Measurements from ENCODE around the gene FKBP2.
"Not testable (repeated sequence)": the region's sequence is repeated elsewhere in the genome, so short reads cannot be mapped to it uniquely, and the experiment has no call there.

Gene FKBP2

GRCh38 chr11:64234647-64235379 lies 6.1 kb upstream of the FKBP2 start:
- no peak for DNase-seq

DNA sequence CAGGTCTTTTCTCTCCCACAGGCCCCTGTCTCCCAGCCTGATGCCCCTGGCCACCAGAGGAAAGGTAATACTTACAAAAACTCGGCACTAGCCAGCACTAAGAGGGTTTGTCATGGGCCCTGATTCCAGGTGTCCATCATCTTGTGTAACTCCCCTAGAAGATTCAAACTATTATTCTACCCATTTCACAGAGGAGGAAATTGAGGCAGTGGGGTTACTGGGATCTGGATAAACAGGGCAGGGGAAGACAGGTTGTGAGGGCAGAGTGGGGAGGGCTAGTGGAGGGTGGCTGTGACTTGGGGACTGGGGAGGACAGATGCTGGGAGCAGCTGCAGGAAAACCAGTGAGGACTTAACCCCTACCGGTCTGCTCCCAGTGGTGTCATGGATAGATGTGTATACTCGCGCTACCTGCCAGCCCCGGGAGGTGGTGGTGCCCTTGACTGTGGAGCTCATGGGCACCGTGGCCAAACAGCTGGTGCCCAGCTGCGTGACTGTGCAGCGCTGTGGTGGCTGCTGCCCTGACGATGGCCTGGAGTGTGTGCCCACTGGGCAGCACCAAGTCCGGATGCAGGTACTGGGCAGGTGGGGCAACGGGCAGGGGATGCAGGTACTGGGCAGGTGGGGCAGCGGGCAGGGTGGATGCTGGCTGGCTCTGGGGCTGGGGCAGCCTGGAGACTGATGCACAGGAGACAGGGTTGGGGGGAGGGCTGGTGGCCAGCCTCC lies 5.3 kb upstream of the FKBP2 start:
- DNase-seq, result no peak

DNA sequence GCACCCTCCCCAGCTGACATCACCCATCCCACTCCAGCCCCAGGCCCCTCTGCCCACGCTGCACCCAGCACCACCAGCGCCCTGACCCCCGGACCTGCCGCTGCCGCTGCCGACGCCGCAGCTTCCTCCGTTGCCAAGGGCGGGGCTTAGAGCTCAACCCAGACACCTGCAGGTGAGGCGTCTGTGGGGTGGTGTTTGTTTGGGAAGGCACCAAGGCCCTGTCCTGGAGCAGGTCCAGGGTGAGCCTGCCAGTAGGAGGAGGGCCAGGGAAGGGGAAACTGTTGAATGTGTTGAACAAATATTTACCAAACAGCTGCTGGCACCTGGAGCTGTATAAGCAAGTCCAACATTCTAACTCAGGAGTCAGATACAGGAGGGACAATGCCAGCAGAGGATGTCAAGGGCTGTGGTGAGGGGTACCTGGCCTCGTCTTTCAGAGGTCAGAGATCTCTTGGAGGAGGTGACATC lies 3.4 kb upstream of the FKBP2 start:
- DNase-seq, result no peak

DNA sequence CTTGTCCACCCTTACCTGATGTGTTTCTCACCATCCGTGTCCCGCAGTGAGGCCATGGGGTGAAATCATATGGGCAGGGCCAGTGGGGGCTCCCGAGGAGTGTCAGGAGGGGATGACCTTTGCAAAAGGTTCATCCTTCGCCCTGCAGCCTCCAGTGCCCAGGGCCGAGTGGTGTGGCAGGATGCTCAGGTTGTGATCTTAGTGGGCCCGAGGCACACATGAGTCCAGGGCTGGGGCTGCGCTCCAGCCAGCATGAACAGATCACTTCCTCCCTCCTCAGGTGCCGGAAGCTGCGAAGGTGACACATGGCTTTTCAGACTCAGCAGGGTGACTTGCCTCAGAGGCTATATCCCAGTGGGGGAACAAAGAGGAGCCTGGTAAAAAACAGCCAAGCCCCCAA lies 2.8 kb upstream of the FKBP2 start:
- DNase-seq, result no peak

- DNase-seq, result no peak
Observed at GRCh38 chr11:64238999-64239398, 1.9 kb upstream of the FKBP2 start.

GRCh38 chr11:64239662-64240434 lies 1.0 kb upstream of the FKBP2 start:
- no peak for DNase-seq

GRCh38 chr11:64241241-64241490 lies 271 bp downstream of the FKBP2 start:
- peak; percentile 99 for DNase-seq

GRCh38 chr11:64241491-64242374 lies 838 bp downstream of the FKBP2 start:
- DNase-seq, result no peak

GRCh38 chr11:64243236-64243854 lies 2.5 kb downstream of the FKBP2 start:
- DNase-seq, result no peak

DNA sequence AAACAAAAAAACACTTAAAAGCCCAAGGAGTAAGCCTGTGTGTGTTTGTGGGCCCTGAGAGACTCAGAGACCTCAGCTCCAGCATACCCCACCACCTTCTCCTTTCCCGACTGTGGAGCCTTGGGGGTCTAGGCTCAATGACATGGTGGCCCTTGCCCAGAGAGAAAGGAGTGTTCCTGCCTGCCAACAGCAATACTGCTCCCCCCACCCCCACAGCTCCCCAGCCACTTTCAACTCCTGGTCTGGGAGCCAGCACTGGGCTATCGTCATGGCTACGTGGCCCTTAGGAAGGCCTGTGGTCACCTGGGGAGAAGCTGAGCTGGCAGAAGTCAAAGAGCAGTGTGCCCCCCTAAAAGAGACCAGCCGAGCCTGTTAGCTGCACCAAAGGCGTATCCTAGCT lies 3.2 kb downstream of the FKBP2 start:
- DNase-seq, result no peak

- no peak for DNase-seq
Observed at GRCh38 chr11:64244966-64245365, 4.1 kb downstream of the FKBP2 start.

DNA sequence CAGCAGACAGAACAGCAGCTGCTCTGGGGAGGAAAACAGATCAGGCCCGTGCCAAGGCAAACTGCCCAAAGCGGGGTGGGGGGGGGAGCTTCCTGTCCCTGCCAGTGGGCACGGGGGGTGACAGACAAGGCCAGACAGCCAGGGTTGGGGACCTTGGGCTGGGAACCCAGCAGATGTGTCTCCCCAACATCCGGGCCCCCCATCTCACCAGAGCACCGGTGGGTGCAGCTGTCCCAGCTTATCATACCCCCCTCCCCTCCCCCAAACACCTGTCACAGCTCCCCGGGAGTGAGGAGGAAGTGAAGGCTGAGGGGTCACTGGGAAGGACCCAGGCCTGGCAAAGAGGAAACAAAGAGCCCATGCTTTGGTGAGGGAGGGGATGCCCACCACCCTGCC lies 4.5 kb downstream of the FKBP2 start:
- no peak for DNase-seq

DNA sequence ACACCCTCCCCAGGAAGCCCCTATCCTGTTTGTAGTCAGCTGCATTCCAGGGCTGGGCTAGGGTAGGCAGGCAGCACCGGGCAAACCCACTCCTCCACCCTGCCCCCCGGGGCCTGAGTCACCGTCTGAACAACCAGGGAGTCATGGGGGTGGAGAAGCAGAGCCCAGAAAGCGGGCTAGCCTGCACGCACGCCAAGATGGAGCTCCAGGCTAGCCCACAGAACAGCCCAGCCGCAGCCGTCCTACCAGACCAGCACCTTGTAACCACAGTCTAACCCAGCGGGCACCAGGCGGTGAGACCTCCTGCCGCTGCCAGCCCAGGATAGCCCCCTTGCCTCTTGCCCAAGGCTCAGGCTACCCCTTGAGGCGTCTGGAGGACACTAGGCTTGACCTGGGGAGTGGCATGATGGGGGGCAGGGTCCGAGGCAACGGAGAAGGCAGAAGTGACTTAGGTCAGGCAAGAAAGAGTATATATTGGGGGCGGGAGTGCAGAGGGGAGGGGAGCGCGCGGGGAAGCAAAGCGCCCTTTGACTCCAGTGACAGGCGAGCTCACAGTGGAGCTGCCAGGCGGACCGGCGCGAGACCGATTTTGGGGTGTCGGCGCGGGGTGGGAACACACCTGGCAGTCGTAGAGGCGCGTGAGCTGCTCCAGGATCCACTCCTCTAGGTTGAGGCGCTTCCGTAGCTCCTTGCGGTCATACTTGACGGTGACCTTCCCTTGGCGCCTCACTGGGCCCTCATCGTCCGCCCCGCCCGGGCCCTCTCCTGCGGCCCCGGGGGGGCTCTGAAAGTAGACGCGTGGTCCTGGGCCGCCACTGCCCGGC lies 5.1 kb downstream of the FKBP2 start:
- peak; percentile 96 for DNase-seq

GRCh38 chr11:64246621-64246870 lies 5.7 kb downstream of the FKBP2 start:
- DNase-seq, result not testable (repeated sequence)

DNA sequence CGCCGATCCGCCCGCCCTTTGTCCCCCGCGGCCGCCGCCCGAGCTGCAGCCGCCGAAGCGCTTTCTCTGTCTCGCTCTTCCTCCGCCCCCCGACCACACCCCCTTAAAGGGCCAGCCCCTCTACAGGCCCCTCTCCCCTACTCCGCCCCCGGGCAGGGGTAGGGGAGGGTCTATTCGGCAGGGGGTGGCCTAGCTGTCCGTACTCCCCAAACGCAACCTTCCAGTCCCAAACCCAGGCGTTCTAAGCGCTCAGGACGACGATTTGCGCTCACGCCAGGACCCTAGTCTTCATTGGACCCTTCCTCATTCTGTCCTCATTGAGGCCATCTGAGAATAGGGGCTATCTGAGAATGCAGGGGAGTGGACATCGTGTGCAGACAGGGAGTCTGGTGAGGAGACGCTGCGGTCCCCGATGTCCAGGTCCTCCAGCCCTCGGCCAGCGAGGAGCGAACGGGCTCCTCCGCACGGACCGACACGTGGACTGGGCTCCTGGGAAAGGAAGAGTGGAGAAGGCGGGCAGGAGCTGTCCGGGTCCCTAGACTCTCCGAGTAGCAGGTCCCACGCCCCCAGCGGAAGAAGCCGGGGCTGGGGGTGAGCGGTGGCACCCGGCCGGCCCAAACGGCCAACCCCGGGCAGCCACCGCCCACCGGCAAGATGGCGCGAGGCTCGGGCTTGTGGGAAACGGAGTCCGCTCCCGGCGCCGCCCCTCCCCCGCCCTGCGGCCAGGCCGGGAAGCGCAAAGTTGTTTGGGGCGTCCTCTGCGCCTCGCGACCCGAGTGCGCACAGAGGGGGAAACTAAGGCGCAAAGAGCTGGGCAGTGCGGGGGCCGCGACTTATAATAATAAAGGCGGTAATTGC lies 6.2 kb downstream of the FKBP2 start, which contains the start of gene PPP1R14B:
PPP1R14B (minus strand) TSS at position 73 of the 858 bp plus-strand sequence. CDS start 270 bp downstream, outside the sequence.
- DNase-seq, result peak; percentile 89

DNA sequence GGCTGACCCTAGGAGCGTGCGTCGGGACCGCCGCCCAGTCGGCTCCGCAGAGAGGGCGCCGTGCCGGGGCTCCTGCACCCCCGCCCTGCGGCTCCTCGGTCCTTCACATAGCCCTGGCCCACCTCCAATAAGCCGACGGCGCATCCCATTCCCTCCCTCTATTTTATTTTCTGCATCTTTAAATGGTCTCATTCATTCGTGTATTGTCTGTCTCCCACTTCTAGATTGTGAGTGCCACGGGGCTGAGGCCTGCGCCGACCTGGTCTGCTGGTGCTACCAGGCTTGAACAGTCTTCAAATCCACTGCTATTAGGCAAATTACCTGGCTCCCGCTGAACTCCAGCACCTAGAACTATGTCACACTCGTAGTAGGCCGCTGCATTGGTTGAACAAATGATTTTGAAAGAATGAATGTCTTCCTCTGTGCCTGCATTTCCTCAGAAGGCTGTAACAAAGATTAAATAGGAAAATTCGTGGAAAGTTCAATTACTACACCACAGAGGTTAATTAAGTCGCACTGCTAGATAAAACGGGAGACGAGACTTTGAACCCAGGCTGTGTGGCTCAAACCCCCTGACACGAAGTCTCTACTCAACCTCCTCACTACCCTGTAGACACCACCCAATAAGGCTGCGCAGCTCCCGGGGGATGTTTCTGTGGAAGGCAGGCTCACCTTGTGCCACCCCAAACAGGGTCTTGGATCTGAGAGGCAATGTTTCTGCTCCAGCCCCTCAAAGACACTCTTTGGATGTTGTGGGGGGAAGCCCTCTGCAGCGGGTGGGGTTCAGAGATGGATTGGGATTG lies 7.0 kb downstream of the FKBP2 start:
- DNase-seq, result no peak

DNA sequence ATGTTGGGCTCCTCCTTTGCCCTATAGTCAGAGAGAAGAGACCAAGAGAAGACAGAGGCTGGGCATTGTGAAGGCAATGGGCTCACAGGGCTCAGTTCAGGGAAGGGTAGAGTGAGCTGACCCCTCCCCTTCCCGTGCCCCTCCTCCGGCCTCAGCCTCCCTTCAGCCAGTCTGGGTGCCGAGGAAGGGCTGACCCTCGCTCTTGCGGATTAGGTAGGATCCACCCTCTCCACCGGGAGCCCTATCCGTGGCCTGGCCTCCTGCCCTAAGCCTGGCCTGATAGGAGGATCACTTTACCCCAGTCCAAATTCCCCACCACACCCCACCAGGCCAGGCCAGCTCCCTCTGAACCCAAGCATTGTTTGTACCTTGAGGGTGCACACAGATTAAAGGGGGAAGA lies 7.7 kb downstream of the FKBP2 start:
- no peak for DNase-seq

DNA sequence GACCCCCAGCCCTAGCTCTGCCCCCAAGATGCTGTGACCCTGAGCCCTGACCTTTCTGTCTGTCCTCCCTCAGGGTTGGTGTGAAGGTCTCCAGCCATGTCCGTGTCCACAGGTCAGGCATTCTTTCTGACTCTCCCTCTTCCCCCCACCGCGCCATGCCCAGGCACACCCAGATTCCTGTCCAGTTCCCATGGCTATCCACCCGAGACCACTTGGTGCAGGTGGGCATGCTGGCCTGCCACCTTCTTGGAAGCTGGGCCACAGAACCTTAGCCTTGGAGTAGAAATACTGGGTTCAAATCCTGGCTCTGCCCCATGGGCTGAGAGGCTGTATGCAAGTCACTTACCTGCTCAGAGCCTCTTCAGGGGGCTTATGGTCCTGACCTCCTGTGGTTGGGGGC lies 8.1 kb downstream of the FKBP2 start:
- DNase-seq, result no peak

DNA sequence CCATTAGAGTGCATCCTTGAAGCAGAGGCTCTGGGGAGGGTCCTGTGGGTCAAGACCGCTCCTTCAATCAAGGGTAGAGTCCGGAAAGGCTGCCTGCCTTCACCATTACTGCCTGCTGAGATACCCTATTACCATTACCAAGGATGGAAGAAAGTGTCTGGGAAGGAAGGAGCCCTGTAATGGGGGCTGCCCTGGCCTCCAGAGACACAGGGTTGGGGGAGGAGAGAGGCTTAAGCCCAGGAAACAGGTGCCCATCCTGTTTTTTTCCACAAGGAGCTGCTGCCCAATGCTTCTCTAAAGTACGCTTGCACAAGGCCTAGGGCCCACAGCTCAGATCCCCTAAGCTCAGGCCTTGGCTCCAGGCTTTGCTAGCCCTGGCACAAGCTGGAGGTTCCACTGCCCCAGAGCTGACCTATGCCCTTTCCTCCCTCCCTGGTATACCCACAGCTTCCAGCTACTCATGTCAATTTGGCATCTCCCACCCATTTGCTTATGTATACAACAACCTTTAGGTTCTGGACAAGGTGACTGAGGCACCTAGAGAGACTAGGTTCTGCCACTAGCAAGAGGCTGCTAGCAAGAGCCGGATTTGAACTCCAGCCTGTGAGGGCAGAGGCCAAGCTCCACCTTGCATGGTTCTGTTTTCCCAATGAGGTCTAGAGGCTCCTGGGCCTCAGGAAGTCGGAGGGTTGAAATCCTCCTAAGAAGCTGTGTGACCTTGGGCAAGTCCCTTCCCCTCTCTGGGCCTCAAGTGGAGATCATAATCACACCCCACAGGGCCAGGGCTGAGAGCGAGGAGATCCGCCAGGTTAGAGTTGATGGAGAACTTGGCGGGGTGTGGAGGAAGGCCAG lies 8.9 kb downstream of the FKBP2 start:
- no peak for DNase-seq
